ENCODE measurements around the gene CST9.
"Not testable (repeated sequence)": the region's sequence is repeated elsewhere in the genome, so short reads cannot be mapped to it uniquely, and the experiment has no call there.

The CST9 gene

GRCh38 chr20:23595941-23596340, 9.8 kb downstream of the CST9 start:
- in situ Hi-C loops (cut with HindIII; ENCODE audit: low sequenced_read_pairs) = no loop called here

- in situ Hi-C loops (cut with HindIII; ENCODE audit: low sequenced_read_pairs) = no loop called here
Measured at GRCh38 chr20:23588434-23589403, 17.0 kb downstream of the CST9 start.

GRCh38 chr20:23587631-23588030, 18.1 kb downstream of the CST9 start:
- in situ Hi-C loops (cut with HindIII; ENCODE audit: low sequenced_read_pairs) = no loop called here

GRCh38 chr20:23586735-23587525, 18.8 kb downstream of the CST9 start:
- in situ Hi-C loops (cut with HindIII; ENCODE audit: low sequenced_read_pairs) = no loop called here

GRCh38 chr20:23585808-23586734, 19.6 kb downstream of the CST9 start:
- in situ Hi-C loops (cut with HindIII; ENCODE audit: low sequenced_read_pairs) = no loop called here

- in situ Hi-C loops (cut with HindIII; ENCODE audit: low sequenced_read_pairs) = no loop called here
Measured at GRCh38 chr20:23585449-23585807, 20.3 kb downstream of the CST9 start.

GRCh38 chr20:23584434-23585199, 21.1 kb downstream of the CST9 start:
- in situ Hi-C loops (cut with HindIII; ENCODE audit: low sequenced_read_pairs) = no loop called here

GRCh38 chr20:23583526-23583925, 22.2 kb downstream of the CST9 start:
- in situ Hi-C loops (cut with HindIII; ENCODE audit: low sequenced_read_pairs) = no loop called here

GRCh38 chr20:23582293-23582692, 23.4 kb downstream of the CST9 start:
- in situ Hi-C loops (cut with HindIII; ENCODE audit: low sequenced_read_pairs) = no loop called here

GRCh38 chr20:23581833-23582232, 23.9 kb downstream of the CST9 start:
- in situ Hi-C loops (cut with HindIII; ENCODE audit: low sequenced_read_pairs) = not testable (repeated sequence)

- in situ Hi-C loops (cut with HindIII; ENCODE audit: low sequenced_read_pairs) = no loop called here
Measured at GRCh38 chr20:23574977-23575376, 30.7 kb downstream of the CST9 start.

GRCh38 chr20:23570178-23570760, 35.4 kb downstream of the CST9 start:
- in situ Hi-C loops (cut with HindIII; ENCODE audit: low sequenced_read_pairs) = no loop called here

GRCh38 chr20:23569570-23569969, 36.1 kb downstream of the CST9 start:
- in situ Hi-C loops (cut with HindIII; ENCODE audit: low sequenced_read_pairs) = no loop called here

GRCh38 chr20:23568971-23569330, 36.8 kb downstream of the CST9 start:
- in situ Hi-C loops (cut with HindIII; ENCODE audit: low sequenced_read_pairs) = no loop called here

GRCh38 chr20:23568320-23568970, 37.3 kb downstream of the CST9 start, which contains the start of gene CST9L:
TSS of gene CST9L (minus strand) at chr20:23568484. CDS start at chr20:23568450, 34 bp downstream.
- in situ Hi-C loops (cut with HindIII; ENCODE audit: low sequenced_read_pairs) = no loop called here

- in situ Hi-C loops (cut with HindIII; ENCODE audit: low sequenced_read_pairs) = no loop called here
Measured at GRCh38 chr20:23566199-23566932, 39.4 kb downstream of the CST9 start.

- in situ Hi-C loops (cut with HindIII; ENCODE audit: low sequenced_read_pairs) = no loop called here
Measured at GRCh38 chr20:23565503-23566045, 40.1 kb downstream of the CST9 start.

GRCh38 chr20:23564927-23565326, 40.8 kb downstream of the CST9 start:
- in situ Hi-C loops (cut with HindIII; ENCODE audit: low sequenced_read_pairs) = no loop called here
